ENCODE data around the gene ROR1. TPM values are rescaled to one million over a fixed set of nuclear protein-coding genes. Genes with fewer than 3 reads are reported as not detected.

Gene ROR1
- total RNA-seq, 4 donors from 2014 or later: 10.6 to 21.7 (median 15.1) TPM

DNA sequence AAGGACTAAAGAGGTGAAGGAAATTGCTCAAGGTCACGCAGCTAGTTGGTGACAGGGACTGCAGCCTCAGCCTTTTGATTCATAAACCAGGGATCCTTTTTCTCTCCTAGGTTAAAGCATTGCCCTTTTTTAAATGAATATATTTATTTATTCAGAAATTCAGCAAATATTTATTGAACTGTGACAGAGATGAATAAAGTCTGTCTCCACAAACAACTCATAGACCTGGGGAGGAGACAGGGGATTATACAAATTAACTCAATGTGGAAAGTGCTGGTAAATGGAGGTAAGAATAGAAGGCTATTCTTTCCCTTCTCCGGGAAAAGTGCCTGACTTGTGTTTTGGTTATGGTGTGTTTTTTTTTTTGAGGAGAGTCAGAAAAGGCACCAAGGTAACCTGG, 110.7 kb downstream of the ROR1 start:
- no peaks in the 10 kb centered on the region for H3K9me3 ChIP-seq
- H3K4me3 ChIP-seq: no peak overlapping the region
- 82% methylated on average over 2 of the region's 2 CpGs for WGBS
- H3K36me3 ChIP-seq: no peaks in the 10 kb centered on the region
- H3K27ac ChIP-seq: no peak overlapping the region
- no peak for TF ChIP-seq EP300 (IDR thresholded peaks at IDR 0.05)
- no peak for TF ChIP-seq POLR2A (IDR thresholded peaks at IDR 0.05)
- no peak for TF ChIP-seq POLR2AphosphoS5 (IDR thresholded peaks at IDR 0.05)
- TF ChIP-seq, protein P1, sequence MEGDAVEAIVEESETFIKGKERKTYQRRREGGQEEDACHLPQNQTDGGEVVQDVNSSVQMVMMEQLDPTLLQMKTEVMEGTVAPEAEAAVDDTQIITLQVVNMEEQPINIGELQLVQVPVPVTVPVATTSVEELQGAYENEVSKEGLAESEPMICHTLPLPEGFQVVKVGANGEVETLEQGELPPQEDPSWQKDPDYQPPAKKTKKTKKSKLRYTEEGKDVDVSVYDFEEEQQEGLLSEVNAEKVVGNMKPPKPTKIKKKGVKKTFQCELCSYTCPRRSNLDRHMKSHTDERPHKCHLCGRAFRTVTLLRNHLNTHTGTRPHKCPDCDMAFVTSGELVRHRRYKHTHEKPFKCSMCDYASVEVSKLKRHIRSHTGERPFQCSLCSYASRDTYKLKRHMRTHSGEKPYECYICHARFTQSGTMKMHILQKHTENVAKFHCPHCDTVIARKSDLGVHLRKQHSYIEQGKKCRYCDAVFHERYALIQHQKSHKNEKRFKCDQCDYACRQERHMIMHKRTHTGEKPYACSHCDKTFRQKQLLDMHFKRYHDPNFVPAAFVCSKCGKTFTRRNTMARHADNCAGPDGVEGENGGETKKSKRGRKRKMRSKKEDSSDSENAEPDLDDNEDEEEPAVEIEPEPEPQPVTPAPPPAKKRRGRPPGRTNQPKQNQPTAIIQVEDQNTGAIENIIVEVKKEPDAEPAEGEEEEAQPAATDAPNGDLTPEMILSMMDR (IDR thresholded peaks at IDR 0.05): no peak
- no peak for DNase-seq (ENCODE audit: low spot score in 2 of 2)
- H3K27me3 ChIP-seq: no peaks in the 10 kb centered on the region
- H3K4me1 ChIP-seq: peaks cover 8% of the 10 kb centered on the region

DNA sequence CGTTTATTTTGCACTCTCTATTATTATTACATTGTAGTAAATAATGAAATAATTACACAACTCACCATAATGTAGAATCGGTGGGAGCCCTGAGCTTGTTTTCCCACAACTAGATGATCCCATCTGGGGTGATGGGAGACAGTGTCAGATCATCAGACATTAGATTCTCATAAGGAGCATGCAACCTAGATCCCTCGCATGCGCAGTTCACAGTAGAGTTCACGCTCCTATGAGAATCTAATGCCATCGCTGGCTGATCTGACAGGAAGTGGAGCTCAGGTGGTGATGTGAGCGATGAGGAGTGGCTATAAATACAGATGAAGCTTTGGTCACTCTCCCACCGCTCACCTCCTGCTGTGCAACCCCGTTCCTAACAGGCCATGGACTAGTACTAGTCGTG, 112.1 kb downstream of the ROR1 start:
- TF ChIP-seq, protein P1 (IDR thresholded peaks at IDR 0.05): no peak
- no peak for TF ChIP-seq POLR2A (IDR thresholded peaks at IDR 0.05)
- TF ChIP-seq POLR2AphosphoS5 (IDR thresholded peaks at IDR 0.05): no peak
- no peak for TF ChIP-seq EP300 (IDR thresholded peaks at IDR 0.05)
- WGBS: 91% methylated on average over 10 of the region's 10 CpGs

DNA sequence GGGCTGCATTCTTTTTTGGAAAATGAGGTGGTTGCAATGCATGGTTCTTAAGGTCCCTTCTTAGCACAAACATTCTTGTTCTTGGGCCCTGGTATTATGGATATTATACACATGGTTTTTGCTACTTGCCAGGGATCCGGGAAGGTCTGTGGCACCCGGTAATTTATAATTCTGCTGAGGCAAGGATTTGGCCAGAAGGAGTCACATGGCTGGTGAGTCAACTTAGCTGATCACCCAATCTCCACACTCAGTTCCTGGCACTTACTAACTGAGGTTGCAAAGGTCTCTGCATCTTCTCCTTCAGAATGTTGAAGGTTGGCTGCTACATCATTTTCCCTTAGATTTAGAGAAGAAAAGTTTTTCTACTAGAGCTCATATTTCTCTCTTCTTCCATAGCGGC, 112.5 kb downstream of the ROR1 start:
- Histone ChIP-seq H3K27me3 (no peaks in the 10 kb centered on the region), H3K36me3 (no peaks in the 10 kb centered on the region), H3K27ac (no peak overlapping the region), H3K4me1 (peaks cover 8% of the 10 kb centered on the region), H3K9me3 (no peaks in the 10 kb centered on the region), H3K4me3 (no peak overlapping the region)
- DNase-seq (ENCODE audit: low spot score in 2 of 2): no peak
- 58% methylated on average over 3 of the region's 3 CpGs for WGBS
- TF ChIP-seq, protein P1 (IDR thresholded peaks at IDR 0.05): no peak
- TF ChIP-seq EP300 (IDR thresholded peaks at IDR 0.05) (no peak), POLR2AphosphoS5 (IDR thresholded peaks at IDR 0.05) (no peak), POLR2A (IDR thresholded peaks at IDR 0.05) (no peak)

More for the DNA sequence above, 112.1 kb downstream of the ROR1 start:
- no peak for DNase-seq (ENCODE audit: low spot score in 2 of 2)
- no peaks in the 10 kb centered on the region for H3K27me3 ChIP-seq
- no peak overlapping the region for H3K4me3 ChIP-seq
- H3K27ac ChIP-seq: no peak overlapping the region
- peaks cover 8% of the 10 kb centered on the region for H3K4me1 ChIP-seq
- no peaks in the 10 kb centered on the region for H3K36me3 ChIP-seq
- no peaks in the 10 kb centered on the region for H3K9me3 ChIP-seq

DNA sequence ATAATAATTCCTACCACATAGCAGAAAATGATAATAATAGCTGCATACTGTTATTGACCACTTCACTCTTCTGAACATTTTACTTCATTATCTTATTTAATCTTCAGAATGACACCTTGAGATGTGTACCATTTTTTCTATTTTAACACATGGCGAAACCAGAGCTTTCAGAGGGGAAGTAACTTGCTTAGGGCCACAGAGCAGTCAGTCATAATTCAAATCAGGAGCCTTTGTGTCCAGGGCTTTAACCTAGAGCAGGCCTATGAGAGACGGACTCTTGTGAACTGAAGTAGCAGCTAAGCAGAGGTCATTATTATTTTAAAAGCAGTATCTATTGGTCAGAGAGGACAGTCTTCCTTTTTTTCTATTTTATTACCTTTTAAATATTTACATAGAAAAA, 114.0 kb downstream of the ROR1 start:
- no peaks in the 10 kb centered on the region for H3K27me3 ChIP-seq
- DNase-seq (ENCODE audit: low spot score in 2 of 2): no peak
- H3K9me3 ChIP-seq: no peaks in the 10 kb centered on the region
- no peak overlapping the region for H3K27ac ChIP-seq
- TF ChIP-seq POLR2AphosphoS5 (IDR thresholded peaks at IDR 0.05): no peak
- TF ChIP-seq EP300 (IDR thresholded peaks at IDR 0.05): no peak
- no peak for TF ChIP-seq POLR2A (IDR thresholded peaks at IDR 0.05)
- TF ChIP-seq, protein P1 (IDR thresholded peaks at IDR 0.05): no peak
- no peaks in the 10 kb centered on the region for H3K4me1 ChIP-seq
- WGBS: 91% methylated on average over 2 of the region's 2 CpGs
- no peak overlapping the region for H3K4me3 ChIP-seq
- H3K36me3 ChIP-seq: no peaks in the 10 kb centered on the region

DNA sequence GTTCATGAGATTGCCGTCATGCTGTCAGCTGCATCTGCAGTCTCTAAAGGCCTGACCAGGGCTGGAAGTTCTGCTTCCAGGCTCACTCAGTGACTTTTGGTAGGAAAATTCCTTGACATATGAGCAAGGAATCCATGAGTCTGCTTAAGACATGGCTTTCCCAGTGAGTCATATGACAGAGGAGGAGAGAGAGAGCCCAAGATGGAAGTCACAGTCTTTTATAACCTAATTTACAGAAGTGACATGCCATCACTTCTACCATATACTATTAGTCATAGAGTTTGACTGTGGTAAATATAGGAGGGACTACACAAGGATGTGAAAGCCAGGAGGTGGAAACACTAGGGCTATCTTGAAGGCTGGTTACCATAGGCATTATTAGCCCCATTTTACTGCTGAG, 115.2 kb downstream of the ROR1 start:
- Histone ChIP-seq H3K36me3 (no peaks in the 10 kb centered on the region), H3K27ac (no peak overlapping the region), H3K9me3 (no peaks in the 10 kb centered on the region), H3K27me3 (no peaks in the 10 kb centered on the region), H3K4me1 (no peaks in the 10 kb centered on the region), H3K4me3 (no peak overlapping the region)
- WGBS: 90% methylated on average over 1 of the region's 1 CpG
- DNase-seq (ENCODE audit: low spot score in 2 of 2): no peak
- TF ChIP-seq, protein P1 (IDR thresholded peaks at IDR 0.05): no peak
- no peak for TF ChIP-seq POLR2A (IDR thresholded peaks at IDR 0.05)
- TF ChIP-seq POLR2AphosphoS5 (IDR thresholded peaks at IDR 0.05): no peak
- no peak for TF ChIP-seq EP300 (IDR thresholded peaks at IDR 0.05)

Measured in suprapubic skin (tissue), 4 donors.